SJCRH30 (cell line): ENCODE results near the gene SCAP. TPM values are rescaled to one million over a fixed set of nuclear protein-coding genes. Genes with fewer than 3 reads are reported as not detected.

Experiments used
- DNase-seq, 2 experiments: peaks; one replicate each; pipeline ENCODE4 v3.0.0-alpha.2; 2015 to 2020
- H3K27ac ChIP-seq: fragments of 250-450 bp; sonication (Bioruptor Pico); 2 replicates; pipeline ENCODE4 v1.5.1; 2020; ENCODE audit warnings: mild to moderate bottlenecking, moderate library complexity
- H3K27me3 ChIP-seq: fragments of 250-450 bp; sonication (Bioruptor Pico); 2 replicates; pipeline ENCODE4 v1.5.1; 2020; ENCODE audit warnings: mild to moderate bottlenecking, moderate library complexity
- H3K36me3 ChIP-seq: fragments of 250-450 bp; sonication (Bioruptor Pico); 2 replicates; pipeline ENCODE4 v1.5.1; 2020; ENCODE audit warnings: mild to moderate bottlenecking, moderate library complexity
- H3K4me1 ChIP-seq: fragments of 250-450 bp; sonication (Bioruptor Pico); 2 replicates; pipeline ENCODE4 v1.5.1; 2020; ENCODE audit warnings: mild to moderate bottlenecking, moderate library complexity
- H3K4me3 ChIP-seq: fragments of 250-450 bp; sonication (Bioruptor Pico); 2 replicates; pipeline ENCODE4 v1.5.1; 2020; ENCODE audit warnings: mild to moderate bottlenecking, moderate library complexity
- H3K9me3 ChIP-seq: fragments of 250-450 bp; sonication (Bioruptor Pico); replicated peaks from 2 replicates; pipeline ENCODE4 v1.5.1; 2020; ENCODE audit warnings: mild to moderate bottlenecking, moderate library complexity
- total RNA-seq: library from RNA; depleted of rRNA; stranded (reverse); fragments of >200 nt; shearing (Covaris generic); gene quantifications from 2 replicates; pipeline ENCODE4 v1.2.3, GENCODE V29; 2014

Gene SCAP
- total RNA-seq, 1 experiment from 2014 or later = 47.5 TPM

- Histone ChIP-seq H3K27me3 (no peaks in the 10 kb centered on the region), H3K36me3 (peaks cover 36% of the 10 kb centered on the region), H3K4me3 (no peak overlapping the region), H3K9me3 (no peaks in the 10 kb centered on the region), H3K4me1 (peaks cover 4% of the 10 kb centered on the region), H3K27ac (no peak overlapping the region)
- no peak for DNase-seq
These were observed 66.5 kb downstream of the SCAP start for GRCh38 chr3:47409284-47409683.

- Histone ChIP-seq H3K36me3 (peaks cover 32% of the 10 kb centered on the region), H3K27ac (no peak overlapping the region), H3K4me1 (no peaks in the 10 kb centered on the region), H3K9me3 (no peaks in the 10 kb centered on the region), H3K4me3 (no peak overlapping the region), H3K27me3 (no peaks in the 10 kb centered on the region)
- DNase-seq = no peak
These were observed 66.9 kb downstream of the SCAP start for GRCh38 chr3:47408839-47409229.

DNA sequence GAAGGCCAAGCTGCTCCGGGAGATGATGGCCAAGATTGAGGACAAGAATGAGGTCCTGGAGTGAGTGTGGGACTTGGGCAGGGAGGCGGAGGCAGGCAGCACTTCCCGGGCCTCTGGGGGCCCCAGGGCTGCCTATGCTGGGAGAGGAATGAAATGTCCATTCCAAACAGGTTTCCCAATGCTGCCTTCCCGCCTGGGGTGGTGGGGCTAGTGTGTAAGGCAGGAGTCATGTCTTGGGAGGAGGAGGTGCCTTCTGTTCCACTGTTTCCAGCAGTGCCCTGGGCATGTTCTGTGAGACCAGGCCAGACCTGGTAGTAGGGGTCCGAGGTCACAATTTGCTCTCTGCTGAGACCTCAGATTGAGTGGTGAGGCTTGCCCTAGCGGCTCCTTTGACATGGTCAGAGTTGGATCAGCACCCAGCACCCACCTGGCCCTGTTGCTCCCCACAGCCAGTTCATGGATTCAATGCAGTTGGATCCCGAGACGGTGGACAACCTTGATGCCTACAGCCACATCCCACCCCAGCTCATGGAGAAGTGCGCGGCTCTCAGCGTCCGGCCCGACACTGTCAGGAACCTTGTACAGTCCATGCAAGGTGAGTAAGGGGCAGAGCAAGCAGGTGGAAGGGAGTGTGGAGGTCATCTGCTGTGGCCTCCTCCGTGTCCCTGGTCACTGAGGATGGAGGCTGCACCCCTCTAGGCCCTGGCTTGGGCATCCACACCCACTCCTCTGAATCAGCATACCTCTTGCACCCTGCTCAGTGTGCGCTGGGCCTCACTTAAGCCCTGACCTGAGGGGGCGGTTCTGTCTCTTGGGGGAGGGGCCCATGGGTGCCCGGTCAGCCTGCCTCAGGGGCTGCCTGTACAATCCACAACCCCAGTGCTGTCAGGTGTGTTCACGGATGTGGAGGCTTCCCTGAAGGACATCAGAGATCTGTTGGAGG is 67.6 kb downstream of the SCAP start:
- H3K27ac ChIP-seq = no peak overlapping the region
- no peak for DNase-seq
- H3K4me1 ChIP-seq = no peaks in the 10 kb centered on the region
- no peaks in the 10 kb centered on the region for H3K27me3 ChIP-seq
- peaks cover 26% of the 10 kb centered on the region for H3K36me3 ChIP-seq
- no peaks in the 10 kb centered on the region for H3K9me3 ChIP-seq
- H3K4me3 ChIP-seq = no peak overlapping the region

GRCh38 chr3:47407237-47407636 is 68.5 kb downstream of the SCAP start:
- H3K27ac ChIP-seq = no peak overlapping the region

GRCh38 chr3:47406762-47407149 is 69.0 kb downstream of the SCAP start:
- DNase-seq = no peak
- Histone ChIP-seq H3K4me1 (no peaks in the 10 kb centered on the region), H3K9me3 (no peaks in the 10 kb centered on the region), H3K27me3 (no peaks in the 10 kb centered on the region), H3K36me3 (peaks cover 22% of the 10 kb centered on the region), H3K4me3 (no peak overlapping the region), H3K27ac (no peak overlapping the region)

More at GRCh38 chr3:47407237-47407636, 68.5 kb downstream of the SCAP start:
- Histone ChIP-seq H3K9me3 (no peaks in the 10 kb centered on the region), H3K36me3 (peaks cover 25% of the 10 kb centered on the region), H3K27me3 (no peaks in the 10 kb centered on the region), H3K4me3 (no peak overlapping the region), H3K4me1 (no peaks in the 10 kb centered on the region)
- DNase-seq = no peak

DNA sequence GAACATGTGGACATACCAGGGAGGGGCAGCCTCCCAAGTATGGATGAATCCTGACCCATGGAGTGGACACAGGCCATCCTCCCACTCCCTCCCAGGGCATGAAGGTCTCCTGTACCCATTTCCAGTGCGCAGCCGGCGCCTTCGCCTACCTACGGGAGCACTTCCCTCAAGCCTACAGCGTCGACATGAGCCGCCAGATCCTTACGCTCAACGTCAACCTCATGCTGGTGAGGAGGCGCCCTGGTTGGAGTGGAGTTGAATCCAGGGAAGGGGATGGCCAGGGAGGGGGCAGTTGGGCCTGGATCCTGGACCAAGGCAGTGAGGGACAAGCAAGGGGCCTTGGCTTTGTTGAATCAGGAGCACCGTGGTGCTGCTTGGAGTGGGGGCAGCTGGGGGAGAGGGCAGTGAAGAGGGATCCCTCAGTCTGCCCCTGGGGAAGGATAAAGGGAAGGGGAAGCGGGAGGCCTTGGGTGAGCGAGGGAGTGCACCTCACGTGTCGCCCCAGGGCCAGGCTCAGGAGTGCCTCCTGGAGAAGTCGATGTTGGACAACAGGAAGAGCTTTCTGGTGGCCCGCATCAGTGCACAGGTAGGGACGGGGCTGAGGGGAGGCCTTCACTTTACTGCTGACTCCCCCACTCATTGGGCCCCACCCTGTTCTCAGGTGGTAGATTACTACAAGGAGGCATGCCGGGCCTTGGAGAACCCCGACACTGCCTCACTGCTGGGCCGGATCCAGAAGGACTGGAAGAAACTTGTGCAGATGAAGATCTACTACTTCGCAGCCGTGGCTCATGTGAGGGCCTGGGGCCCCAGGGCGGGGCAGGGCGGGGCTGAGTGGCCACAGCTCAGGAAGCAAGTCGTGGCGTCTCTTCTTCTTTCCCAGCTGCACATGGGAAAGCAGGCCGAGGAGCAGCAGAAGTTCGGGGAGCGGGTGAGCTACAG is 69.7 kb downstream of the SCAP start:
- no peaks in the 10 kb centered on the region for H3K4me1 ChIP-seq
- no peak overlapping the region for H3K4me3 ChIP-seq
- DNase-seq = no peak
- peaks cover 19% of the 10 kb centered on the region for H3K36me3 ChIP-seq
- no peaks in the 10 kb centered on the region for H3K27me3 ChIP-seq
- H3K27ac ChIP-seq = no peak overlapping the region
- no peaks in the 10 kb centered on the region for H3K9me3 ChIP-seq

DNA sequence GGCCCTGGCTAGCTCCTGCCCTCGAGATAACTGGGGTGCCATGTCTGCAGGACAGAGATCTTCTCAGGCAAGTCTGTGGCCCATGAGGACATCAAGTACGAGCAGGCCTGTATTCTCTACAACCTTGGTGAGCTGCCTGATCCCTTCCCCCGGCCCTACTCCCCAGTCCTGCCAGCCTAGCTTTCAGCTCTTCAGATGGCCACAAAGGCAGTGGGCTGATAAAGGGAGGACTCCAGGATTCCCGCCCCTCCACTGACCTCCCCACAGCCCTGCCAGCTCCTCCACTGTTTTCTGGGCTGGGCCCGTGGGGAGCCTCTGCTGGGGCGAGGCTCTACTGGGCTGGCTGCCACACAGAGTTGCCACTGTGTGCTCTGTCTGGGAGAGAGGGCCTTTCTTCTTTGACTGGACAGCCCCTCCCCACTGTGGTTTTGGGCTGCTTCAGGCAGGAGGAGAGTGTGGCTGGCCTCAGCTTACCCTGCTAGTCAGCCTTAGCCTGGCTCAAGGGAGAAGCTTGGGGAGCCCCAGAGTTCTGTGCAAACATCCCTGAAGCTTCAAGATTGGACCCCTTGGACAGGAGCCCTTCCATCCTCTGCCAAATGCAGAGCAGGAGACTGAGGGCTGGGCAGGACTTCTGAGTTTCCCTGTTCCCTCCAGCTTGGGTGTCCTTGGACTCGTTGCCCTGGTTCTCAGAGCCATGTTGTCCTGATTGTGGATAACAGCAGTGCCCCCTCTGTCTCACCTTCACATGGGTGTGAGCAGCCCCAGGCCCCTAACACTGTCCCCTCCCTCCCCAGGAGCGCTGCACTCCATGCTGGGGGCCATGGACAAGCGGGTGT is 70.6 kb downstream of the SCAP start:
- Histone ChIP-seq H3K27ac (no peak overlapping the region), H3K4me1 (no peaks in the 10 kb centered on the region), H3K4me3 (no peak overlapping the region), H3K36me3 (peaks cover 19% of the 10 kb centered on the region), H3K9me3 (no peaks in the 10 kb centered on the region), H3K27me3 (no peaks in the 10 kb centered on the region)
- DNase-seq = no peak

GRCh38 chr3:47404431-47404876 is 71.3 kb downstream of the SCAP start:
- H3K4me3 ChIP-seq = no peak overlapping the region

DNA sequence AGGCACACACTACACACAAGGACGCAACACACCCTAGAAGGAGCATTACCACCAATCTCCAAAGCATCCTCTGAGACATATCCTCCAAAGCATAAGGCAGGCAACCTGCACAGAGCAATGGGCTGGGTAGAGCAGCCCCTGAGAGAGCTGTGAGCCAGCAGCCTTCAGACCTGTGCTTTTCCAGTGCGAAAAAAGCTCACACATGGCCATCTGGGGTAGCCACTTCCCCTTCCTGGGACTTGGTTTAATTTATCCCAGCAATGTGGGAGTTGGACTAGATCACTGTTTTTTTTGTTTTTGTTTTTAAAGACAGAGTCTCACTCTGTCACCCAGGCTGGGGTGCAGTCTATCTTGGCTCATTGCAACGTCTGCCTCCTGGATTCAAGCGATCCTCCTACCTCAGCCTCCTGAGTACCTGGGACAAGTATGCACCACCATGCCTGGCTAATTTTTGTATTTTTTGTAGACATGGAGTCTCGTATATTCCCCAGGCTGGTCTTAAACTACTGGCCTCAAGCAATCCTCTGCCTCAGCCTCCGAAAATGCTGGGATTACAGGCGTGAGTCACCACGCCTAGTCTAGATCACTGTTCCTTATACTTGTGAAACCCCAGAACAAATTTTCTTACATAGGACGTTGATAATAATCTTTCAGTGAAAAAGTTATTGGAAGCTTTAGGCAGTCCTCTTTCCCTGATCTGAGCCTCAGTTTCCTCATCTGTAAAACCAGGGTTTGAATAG is 76.0 kb downstream of the SCAP start:
- DNase-seq = no peak
- Histone ChIP-seq H3K27me3 (no peaks in the 10 kb centered on the region), H3K27ac (no peak overlapping the region), H3K4me3 (no peak overlapping the region), H3K36me3 (peaks cover 13% of the 10 kb centered on the region), H3K4me1 (peaks cover 21% of the 10 kb centered on the region), H3K9me3 (no peaks in the 10 kb centered on the region)

More at GRCh38 chr3:47404431-47404876, 71.3 kb downstream of the SCAP start:
- Histone ChIP-seq H3K4me1 (no peaks in the 10 kb centered on the region), H3K27me3 (no peaks in the 10 kb centered on the region), H3K9me3 (no peaks in the 10 kb centered on the region), H3K36me3 (peaks cover 19% of the 10 kb centered on the region), H3K27ac (no peak overlapping the region)
- no peak for DNase-seq

DNA sequence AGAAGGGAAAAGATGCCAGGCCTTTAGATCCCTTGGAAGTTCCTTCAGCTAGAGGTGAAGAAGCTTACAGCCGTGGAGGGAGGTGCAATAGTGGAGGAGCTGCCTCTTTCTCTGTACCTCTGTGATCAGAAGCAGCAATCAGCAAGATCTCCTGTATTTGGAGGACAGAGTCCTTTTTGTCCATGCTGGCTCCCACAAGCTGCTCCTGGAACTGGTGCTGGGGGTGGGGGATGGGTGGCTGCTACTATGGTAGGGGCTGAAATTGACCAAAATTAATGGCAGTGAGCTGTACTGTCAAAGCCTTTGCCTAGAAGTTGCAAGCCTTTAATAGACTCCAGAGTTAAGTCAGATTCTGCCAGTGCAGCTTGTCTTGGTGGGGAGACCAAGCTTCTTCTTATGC is 76.7 kb downstream of the SCAP start:
- peaks cover 13% of the 10 kb centered on the region for H3K36me3 ChIP-seq
- DNase-seq = no peak
- peaks cover 28% of the 10 kb centered on the region for H3K4me1 ChIP-seq
- no peaks in the 10 kb centered on the region for H3K9me3 ChIP-seq
- no peak overlapping the region for H3K27ac ChIP-seq
- no peaks in the 10 kb centered on the region for H3K27me3 ChIP-seq
- no peak overlapping the region for H3K4me3 ChIP-seq

DNA sequence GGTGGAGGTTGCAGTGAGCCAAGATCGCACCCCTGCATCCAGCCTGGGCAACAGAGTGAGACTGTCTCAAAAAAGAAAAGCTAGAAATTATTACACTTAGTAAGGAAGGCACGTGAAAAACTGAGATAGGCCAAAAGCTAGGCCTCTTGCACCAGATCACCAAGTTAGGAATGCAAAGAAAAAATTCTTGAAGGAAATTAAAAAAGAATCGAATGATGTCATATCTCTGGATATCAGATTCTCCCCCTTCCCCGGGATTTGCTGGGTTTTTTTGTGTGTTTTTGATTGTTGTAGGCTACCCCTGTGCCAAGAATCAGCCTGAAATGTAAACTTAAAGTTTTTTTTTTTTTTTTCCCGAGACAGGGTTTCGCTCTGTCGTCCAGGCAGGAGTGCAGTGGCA is 77.5 kb downstream of the SCAP start:
- H3K9me3 ChIP-seq = no peaks in the 10 kb centered on the region
- H3K36me3 ChIP-seq = peaks cover 13% of the 10 kb centered on the region
- no peak overlapping the region for H3K27ac ChIP-seq
- no peak for DNase-seq
- no peaks in the 10 kb centered on the region for H3K27me3 ChIP-seq
- H3K4me1 ChIP-seq = peaks cover 35% of the 10 kb centered on the region
- H3K4me3 ChIP-seq = no peak overlapping the region

DNA sequence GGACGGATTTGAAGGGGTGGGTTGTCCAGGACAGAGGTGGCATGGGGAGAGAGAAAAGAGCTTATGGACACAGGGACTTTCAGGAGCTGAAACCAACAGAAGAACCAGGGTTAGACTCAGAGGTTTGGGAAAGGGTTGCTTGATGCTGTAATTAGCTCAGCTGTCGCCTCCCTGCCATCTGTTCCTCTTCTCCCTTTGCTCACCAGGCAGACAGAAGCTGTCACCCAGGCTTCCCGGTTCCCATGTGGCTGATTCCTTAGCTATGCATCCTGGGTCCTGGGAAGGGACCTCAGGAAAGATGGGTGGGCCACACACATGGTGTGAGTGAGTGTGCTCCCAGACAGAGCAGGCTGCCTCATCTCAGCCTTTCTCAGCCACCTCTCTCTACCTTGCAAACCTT is 80.9 kb downstream of the SCAP start:
- Histone ChIP-seq H3K4me3 (no peak overlapping the region), H3K27me3 (no peaks in the 10 kb centered on the region), H3K4me1 (peaks cover 43% of the 10 kb centered on the region), H3K36me3 (peaks cover 14% of the 10 kb centered on the region), H3K9me3 (no peaks in the 10 kb centered on the region), H3K27ac (peak overlapping the region; percentile 93)
- peak; percentile 81 to 87 for DNase-seq

GRCh38 chr3:47394140-47394870 is 81.4 kb downstream of the SCAP start:
- Histone ChIP-seq H3K27me3 (no peaks in the 10 kb centered on the region), H3K36me3 (peaks cover 14% of the 10 kb centered on the region), H3K4me1 (peaks cover 43% of the 10 kb centered on the region), H3K9me3 (no peaks in the 10 kb centered on the region), H3K27ac (peak overlapping the region; percentile 93), H3K4me3 (no peak overlapping the region)
- DNase-seq = peak; percentile 71 to 73
